Upper lobe of left lung (tissue), 4 donors: ENCODE measurements around the gene SLC35E3.

Experiments used
- CTCF ChIP-seq, 6 experiments: fragments of 450-650 bp in 4 of 6; fragments of 200-600 bp in 2 of 6; sonication (generic) in 2 of 6; IDR thresholded peaks; one replicate each; pipeline ENCODE4 v1.5.1; 2016 to 2019; ENCODE audit warnings: antibody characterized with exemption in 6 of 6
- POLR2A ChIP-seq, 4 donors: fragments of 450-650 bp; IDR thresholded peaks; one replicate each; pipeline ENCODE4 v1.5.1; 2016 to 2017; ENCODE audit warnings: antibody characterized with exemption in 4 of 4, mild to moderate bottlenecking in 2 of 4

- no peak for TF ChIP-seq CTCF (IDR thresholded peaks at IDR 0.05)
- TF ChIP-seq POLR2A (IDR thresholded peaks at IDR 0.05) = no peak
Observed at GRCh38 chr12:68809190-68810026, 63.4 kb downstream of the SLC35E3 start.
